Pulmonary artery endothelial cell (primary cell): ENCODE data around the gene KPTN. TPM values are rescaled to one million over a fixed set of nuclear protein-coding genes. Genes with fewer than 3 reads are reported as not detected.

Experiments used
- DNase-seq: peaks from one replicate; pipeline ENCODE4 v3.0.0-alpha.2; 2011; ENCODE audit warnings: low read depth, low spot score
- total RNA-seq: library from RNA; depleted of rRNA; stranded (reverse); fragments of >200 nt; gene quantifications from 2 replicates; pipeline ENCODE4 v1.2.3, GENCODE V29; 2014

The KPTN gene
- total RNA-seq, 1 donor from 2014 or later = 3.7 TPM

- DNase-seq = no peak
These were observed 14.3 kb downstream of the KPTN start for GRCh38 chr19:47469719-47470118.

- no peak for DNase-seq
These were observed 14.7 kb downstream of the KPTN start for GRCh38 chr19:47469363-47469700.

GRCh38 chr19:47467914-47468313, 16.1 kb downstream of the KPTN start:
- DNase-seq = no peak

GRCh38 chr19:47465957-47466356, 18.1 kb downstream of the KPTN start:
- DNase-seq = no peak

- DNase-seq = no peak
These were observed 19.2 kb downstream of the KPTN start for GRCh38 chr19:47464675-47465419.

GRCh38 chr19:47461876-47462275, 22.1 kb downstream of the KPTN start:
- no peak for DNase-seq

- no peak for DNase-seq
These were observed 24.5 kb downstream of the KPTN start for GRCh38 chr19:47459477-47459876.

- DNase-seq = no peak
These were observed 25.3 kb downstream of the KPTN start for GRCh38 chr19:47458672-47459071.

GRCh38 chr19:47456721-47457474, 27.1 kb downstream of the KPTN start:
- DNase-seq = no peak

GRCh38 chr19:47450478-47450877, 33.5 kb downstream of the KPTN start:
- no peak for DNase-seq

- DNase-seq = no peak
These were observed 35.7 kb downstream of the KPTN start for GRCh38 chr19:47448360-47448727.

- DNase-seq = no peak
These were observed 36.3 kb downstream of the KPTN start for GRCh38 chr19:47447470-47448359.

GRCh38 chr19:47446534-47447469, 37.2 kb downstream of the KPTN start:
- no peak for DNase-seq

GRCh38 chr19:47445937-47446402, 38.0 kb downstream of the KPTN start:
- no peak for DNase-seq

- no peak for DNase-seq
These were observed 38.5 kb downstream of the KPTN start for GRCh38 chr19:47445527-47445926.

GRCh38 chr19:47444388-47444821, 39.6 kb downstream of the KPTN start:
- DNase-seq = no peak

GRCh38 chr19:47443331-47443730, 40.7 kb downstream of the KPTN start:
- no peak for DNase-seq

GRCh38 chr19:47438793-47439220, 45.2 kb downstream of the KPTN start:
- no peak for DNase-seq

- no peak for DNase-seq
These were observed 46.5 kb downstream of the KPTN start for GRCh38 chr19:47437500-47437899.

GRCh38 chr19:47436712-47437401, 47.2 kb downstream of the KPTN start:
- DNase-seq = no peak
